ENCODE measurements around the gene PIAS1.

DNA sequence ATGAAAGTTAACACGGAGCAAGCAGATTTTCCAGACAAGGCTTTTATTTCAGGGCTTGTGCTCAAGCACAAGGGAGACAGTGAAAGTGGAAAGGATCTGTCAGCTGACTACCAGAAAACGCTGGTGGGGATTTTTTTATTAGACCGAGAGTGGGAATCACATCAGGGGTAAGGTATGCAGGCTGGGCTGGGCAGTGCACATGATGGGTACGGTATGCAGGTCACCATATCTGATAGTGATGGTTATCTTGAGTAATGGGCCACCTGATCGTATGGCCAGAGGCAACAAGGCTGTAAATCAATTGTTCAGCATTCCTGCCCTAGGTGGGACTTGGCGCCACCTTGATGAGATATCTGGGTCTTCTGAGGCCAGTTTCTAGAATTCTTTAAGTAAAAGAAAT, 36.9 kb upstream of the PIAS1 start:
- TF ChIP-seq, protein P1, sequence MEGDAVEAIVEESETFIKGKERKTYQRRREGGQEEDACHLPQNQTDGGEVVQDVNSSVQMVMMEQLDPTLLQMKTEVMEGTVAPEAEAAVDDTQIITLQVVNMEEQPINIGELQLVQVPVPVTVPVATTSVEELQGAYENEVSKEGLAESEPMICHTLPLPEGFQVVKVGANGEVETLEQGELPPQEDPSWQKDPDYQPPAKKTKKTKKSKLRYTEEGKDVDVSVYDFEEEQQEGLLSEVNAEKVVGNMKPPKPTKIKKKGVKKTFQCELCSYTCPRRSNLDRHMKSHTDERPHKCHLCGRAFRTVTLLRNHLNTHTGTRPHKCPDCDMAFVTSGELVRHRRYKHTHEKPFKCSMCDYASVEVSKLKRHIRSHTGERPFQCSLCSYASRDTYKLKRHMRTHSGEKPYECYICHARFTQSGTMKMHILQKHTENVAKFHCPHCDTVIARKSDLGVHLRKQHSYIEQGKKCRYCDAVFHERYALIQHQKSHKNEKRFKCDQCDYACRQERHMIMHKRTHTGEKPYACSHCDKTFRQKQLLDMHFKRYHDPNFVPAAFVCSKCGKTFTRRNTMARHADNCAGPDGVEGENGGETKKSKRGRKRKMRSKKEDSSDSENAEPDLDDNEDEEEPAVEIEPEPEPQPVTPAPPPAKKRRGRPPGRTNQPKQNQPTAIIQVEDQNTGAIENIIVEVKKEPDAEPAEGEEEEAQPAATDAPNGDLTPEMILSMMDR (IDR thresholded peaks at IDR 0.05): no peak
- TF ChIP-seq EP300 (IDR thresholded peaks at IDR 0.05): peak in 2 of 4 donors; percentile 4 to 26
- TF ChIP-seq POLR2A (IDR thresholded peaks at IDR 0.05): no peak
- TF ChIP-seq POLR2AphosphoS5 (IDR thresholded peaks at IDR 0.05): no peak
